GM23338 (cell line): ENCODE results near the gene DCLK2. TPM values are rescaled to one million over a fixed set of nuclear protein-coding genes. Genes with fewer than 3 reads are reported as not detected.

ENCODE experiments used
- ATAC-seq: fragments of 200-7000 bp; cut with Tn5 transposase; 3 replicates; pipeline ENCODE4 v1.9.1; 2020
- DNase-seq: peaks from one replicate; pipeline ENCODE4 v3.0.0-alpha.2; 2015; ENCODE audit warnings: low spot score
- H2AFZ ChIP-seq: fragments of 200-600 bp; sonication (generic); 2 replicates; pipeline ENCODE4 v1.8.0; 2016; ENCODE audit warnings: antibody characterized with exemption, mild to moderate bottlenecking, moderate library complexity
- H3F3A ChIP-seq: fragments of 200-600 bp; sonication (generic); replicated peaks from 2 replicates; pipeline ENCODE4 v1.8.0; 2017; ENCODE audit warnings: antibody characterized with exemption, mixed run types, low read depth
- H3K27ac ChIP-seq: fragments of 200-600 bp; sonication (generic); 2 replicates; pipeline ENCODE4 v1.6.1; 2016; ENCODE audit warnings: low read depth
- H3K27me3 ChIP-seq: fragments of 200-600 bp; sonication (generic); 2 replicates; pipeline ENCODE4 v1.8.0; 2016; ENCODE audit warnings: mild to moderate bottlenecking, mixed run types, moderate library complexity; ENCODE audit not compliant: insufficient read depth
- H3K36me3 ChIP-seq: fragments of 200-600 bp; sonication (generic); 2 replicates; pipeline ENCODE4 v1.8.0; 2016; ENCODE audit warnings: mild to moderate bottlenecking; ENCODE audit not compliant: insufficient read depth
- H3K4me1 ChIP-seq: fragments of 200-600 bp; sonication (generic); 2 replicates; pipeline ENCODE4 v1.8.0; 2016; ENCODE audit warnings: mild to moderate bottlenecking, moderate library complexity; ENCODE audit not compliant: insufficient read depth
- H3K4me2 ChIP-seq: fragments of 200-600 bp; sonication (generic); 2 replicates; pipeline ENCODE4 v1.7.1; 2017; ENCODE audit warnings: mixed run types
- H3K4me3 ChIP-seq: fragments of 200-600 bp; sonication (generic); 2 replicates; pipeline ENCODE4 v1.6.1; 2016; ENCODE audit warnings: mixed run types
- H3K79me2 ChIP-seq: fragments of 200-600 bp; sonication (generic); replicated peaks from 2 replicates; pipeline ENCODE4 v1.8.0; 2017; ENCODE audit warnings: mild to moderate bottlenecking; ENCODE audit not compliant: insufficient read depth
- H3K9me2 ChIP-seq: fragments of 200-600 bp; sonication (generic); 2 replicates; pipeline ENCODE4 v1.8.0; 2017; ENCODE audit not compliant: insufficient read depth
- H4K20me1 ChIP-seq: fragments of 200-600 bp; sonication (generic); replicated peaks from 2 replicates; pipeline ENCODE4 v1.8.0; 2017; ENCODE audit warnings: mild to moderate bottlenecking; ENCODE audit not compliant: insufficient read depth
- H3K27ac Mint-ChIP-seq: 2 replicates; pipeline ENCODE4 v1.8.0; 2020; ENCODE audit warnings: inconsistent platforms, mild to moderate bottlenecking, moderate library complexity, mixed read lengths
- H3K27me3 Mint-ChIP-seq: 3 replicates; pipeline ENCODE4 v1.8.0; 2022; ENCODE audit warnings: low read depth, mild to moderate bottlenecking, moderate library complexity, mixed read lengths, inconsistent platforms; ENCODE audit not compliant: insufficient read depth, poor library complexity
- H3K36me3 Mint-ChIP-seq: 3 replicates; pipeline ENCODE4 v1.8.0; 2021; ENCODE audit warnings: low read depth, mild to moderate bottlenecking, inconsistent platforms, moderate library complexity, mixed read lengths
- H3K4me1 Mint-ChIP-seq: 3 replicates; pipeline ENCODE4 v1.8.0; 2020; ENCODE audit warnings: mild to moderate bottlenecking, inconsistent platforms, mixed read lengths
- H3K4me3 Mint-ChIP-seq: 3 replicates; pipeline ENCODE4 v1.8.0; 2021; ENCODE audit warnings: moderate library complexity, mild to moderate bottlenecking, inconsistent platforms, mixed read lengths
- H3K9me3 Mint-ChIP-seq: 3 replicates; pipeline ENCODE4 v1.8.0; 2020; ENCODE audit warnings: moderate library complexity, mild to moderate bottlenecking, inconsistent platforms, mixed read lengths
- EZH2 ChIP-seq: fragments of 200-600 bp; sonication (generic); IDR thresholded peaks from one replicate; pipeline ENCODE4 v1.8.0; 2017; ENCODE audit warnings: antibody characterized with exemption, mild to moderate bottlenecking, low read depth; ENCODE audit not compliant: unreplicated experiment
- EZH2phosphoT487 ChIP-seq: fragments of 200-600 bp; sonication (generic); IDR thresholded peaks from one replicate; pipeline ENCODE4 v1.8.1; 2018; ENCODE audit warnings: antibody characterized with exemption; ENCODE audit not compliant: unreplicated experiment
- NANOG ChIP-seq: IDR thresholded peaks from 2 replicates; pipeline ENCODE4 v1.6.1; 2016; ENCODE audit warnings: antibody characterized with exemption, borderline replicate concordance
- POLR2AphosphoS5 ChIP-seq: IDR thresholded peaks from 2 replicates; pipeline ENCODE4 v1.6.1; 2016; ENCODE audit warnings: antibody characterized with exemption, low read depth
- STAT1 ChIP-seq: IDR thresholded peaks from one replicate; pipeline ENCODE4 v1.6.1; 2016; ENCODE audit warnings: antibody characterized with exemption; ENCODE audit not compliant: unreplicated experiment
- ZNF114 ChIP-seq: fragments of 250-450 bp; sonication (Bioruptor Pico); IDR thresholded peaks from 2 replicates; pipeline ENCODE4 v1.5.0; 2020; ENCODE audit warnings: mild to moderate bottlenecking, moderate library complexity
- ZNF462 ChIP-seq: fragments of 250-450 bp; sonication (Bioruptor Pico); IDR thresholded peaks from 2 replicates; pipeline ENCODE4 v1.5.0; 2020; ENCODE audit warnings: mild to moderate bottlenecking, moderate library complexity
- polyA plus RNA-seq: library from polyadenylated mRNA; unstranded; fragments of >200 nt; fragmentation: Nextera tagmentation; extraction: Ambion mirVana; gene quantifications from 2 replicates; pipeline ENCODE4 v1.2.1, GENCODE V29; 2016
- total RNA-seq: library from RNA; depleted of rRNA; stranded (reverse); fragments of >200 nt; shearing (Covaris generic); gene quantifications from 2 replicates; pipeline ENCODE4 v1.2.3, GENCODE V29; 2014
- TF ChIP-seq, protein P1 (sequence below): IDR thresholded peaks from 2 replicates; pipeline ENCODE4 v1.6.1; 2016; ENCODE audit warnings: antibody characterized with exemption

DCLK2 gene
- total and polyA plus RNA-seq, 2 experiments from 2014 or later, result 0.49 TPM; not detected in 1

GRCh38 chr4:150280081-150280895 lies 202.0 kb downstream of the DCLK2 start (continued):
- TF ChIP-seq ZNF462 (CRISPR knock-in tag) (no peak), EZH2 (no peak)

GRCh38 chr4:150280975-150281374 lies 202.7 kb downstream of the DCLK2 start:
- H3K36me3 Mint-ChIP-seq, result peaks cover 27% of the 10 kb centered on the region
- peaks cover 6% of the 10 kb centered on the region; the same call in 2 of the 3 replicates for H3K9me3 Mint-ChIP-seq
- no peak overlapping the region for H3K4me3 Mint-ChIP-seq
- Histone ChIP-seq H3K27me3 (no peaks in the 10 kb centered on the region), H3K4me2 (no peak overlapping the region), H3K79me2 (no peaks in the 10 kb centered on the region), H3K27ac (no peak overlapping the region), H2AFZ (no peak overlapping the region), H4K20me1 (no peaks in the 10 kb centered on the region), H3F3A (no peaks in the 10 kb centered on the region), H3K4me1 (no peaks in the 10 kb centered on the region; the same call in 1 of the 2 replicates), H3K4me3 (no peak overlapping the region), H3K9me2 (peaks cover 3% of the 10 kb centered on the region; the same call in 1 of the 2 replicates), H3K36me3 (no peaks in the 10 kb centered on the region)
- ATAC-seq (no peak), DNase-seq (no peak)
- peaks cover 3% of the 10 kb centered on the region; the same call in 1 of the 3 replicates for H3K4me1 Mint-ChIP-seq
- H3K27ac Mint-ChIP-seq, result peak overlapping the region; percentile 61; the same call in 1 of the 2 replicates
- peaks cover 4% of the 10 kb centered on the region for H3K27me3 Mint-ChIP-seq
- no peak for TF ChIP-seq STAT1
- TF ChIP-seq EZH2phosphoT487, result no peak
- TF ChIP-seq POLR2AphosphoS5, result no peak
- no peak for TF ChIP-seq EZH2
- TF ChIP-seq, protein P1, sequence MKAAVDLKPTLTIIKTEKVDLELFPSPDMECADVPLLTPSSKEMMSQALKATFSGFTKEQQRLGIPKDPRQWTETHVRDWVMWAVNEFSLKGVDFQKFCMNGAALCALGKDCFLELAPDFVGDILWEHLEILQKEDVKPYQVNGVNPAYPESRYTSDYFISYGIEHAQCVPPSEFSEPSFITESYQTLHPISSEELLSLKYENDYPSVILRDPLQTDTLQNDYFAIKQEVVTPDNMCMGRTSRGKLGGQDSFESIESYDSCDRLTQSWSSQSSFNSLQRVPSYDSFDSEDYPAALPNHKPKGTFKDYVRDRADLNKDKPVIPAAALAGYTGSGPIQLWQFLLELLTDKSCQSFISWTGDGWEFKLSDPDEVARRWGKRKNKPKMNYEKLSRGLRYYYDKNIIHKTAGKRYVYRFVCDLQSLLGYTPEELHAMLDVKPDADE, result no peak
- no peak for TF ChIP-seq NANOG
- no peak for TF ChIP-seq ZNF114 (CRISPR knock-in tag)
